GM12865 (cell line): ENCODE results near the gene LMO2.

Source experiments
- DNase-seq: peaks from one replicate; pipeline ENCODE4 v3.0.0; 2010; ENCODE audit warnings: low read depth
- H3K4me3 ChIP-seq: 2 replicates; pipeline ENCODE4 v1.5.1; 2011; ENCODE audit warnings: mild to moderate bottlenecking, low read depth, low read length, control low read depth
- CTCF ChIP-seq: IDR thresholded peaks from 2 replicates; pipeline ENCODE4 v1.5.1; 2011; ENCODE audit warnings: low read length, control low read depth, low read depth, inconsistent platforms; ENCODE audit not compliant: insufficient read depth; ENCODE audit errors: missing control alignments

LMO2 gene

GRCh38 chr11:33881651-33882503, 10.0 kb downstream of the LMO2 start:
- no peak for DNase-seq
- no peak overlapping the region for H3K4me3 ChIP-seq
- no peak for TF ChIP-seq CTCF

- no peak overlapping the region for H3K4me3 ChIP-seq
- no peak for DNase-seq
- TF ChIP-seq CTCF, result no peak
Observed at GRCh38 chr11:33880979-33881378, 10.9 kb downstream of the LMO2 start.

GRCh38 chr11:33879375-33879774, 12.5 kb downstream of the LMO2 start:
- no peak for TF ChIP-seq CTCF

GRCh38 chr11:33877038-33877437, 14.8 kb downstream of the LMO2 start:
- no peak for TF ChIP-seq CTCF
- no peak overlapping the region for H3K4me3 ChIP-seq
- DNase-seq, result no peak

More at GRCh38 chr11:33879375-33879774, 12.5 kb downstream of the LMO2 start:
- no peak overlapping the region for H3K4me3 ChIP-seq
- no peak for DNase-seq

GRCh38 chr11:33875621-33876294, 16.1 kb downstream of the LMO2 start:
- DNase-seq, result no peak
- H3K4me3 ChIP-seq, result no peak overlapping the region
- TF ChIP-seq CTCF, result no peak

GRCh38 chr11:33874910-33875490, 16.9 kb downstream of the LMO2 start:
- DNase-seq, result no peak
- TF ChIP-seq CTCF, result no peak
- no peak overlapping the region for H3K4me3 ChIP-seq
